Fibroblast of the aortic adventitia (primary cell): ENCODE results near the gene CEP89. TPM values are rescaled to one million over a fixed set of nuclear protein-coding genes. Genes with fewer than 3 reads are reported as not detected.

Experiments used
- DNase-seq: peaks from one replicate; pipeline ENCODE4 v3.0.0-alpha.2; 2010; ENCODE audit warnings: low read depth
- H3K4me3 ChIP-seq: 2 replicates; pipeline ENCODE4 v1.5.1; 2011; ENCODE audit warnings: low read depth, mild to moderate bottlenecking, control low read depth, low read length, moderate library complexity
- total RNA-seq: library from RNA; depleted of rRNA; stranded (reverse); fragments of >200 nt; gene quantifications from 2 replicates; pipeline ENCODE4 v1.2.3, GENCODE V29; 2012; ENCODE audit warnings: low replicate concordance
- TF ChIP-seq, protein P1 (sequence below): IDR thresholded peaks from 2 replicates; pipeline ENCODE4 v1.5.1; 2011; ENCODE audit warnings: mild to moderate bottlenecking, low read length, control low read depth, inconsistent platforms; ENCODE audit not compliant: insufficient read depth

CEP89 gene
- total RNA-seq, 1 donor: 26.3 TPM

DNA sequence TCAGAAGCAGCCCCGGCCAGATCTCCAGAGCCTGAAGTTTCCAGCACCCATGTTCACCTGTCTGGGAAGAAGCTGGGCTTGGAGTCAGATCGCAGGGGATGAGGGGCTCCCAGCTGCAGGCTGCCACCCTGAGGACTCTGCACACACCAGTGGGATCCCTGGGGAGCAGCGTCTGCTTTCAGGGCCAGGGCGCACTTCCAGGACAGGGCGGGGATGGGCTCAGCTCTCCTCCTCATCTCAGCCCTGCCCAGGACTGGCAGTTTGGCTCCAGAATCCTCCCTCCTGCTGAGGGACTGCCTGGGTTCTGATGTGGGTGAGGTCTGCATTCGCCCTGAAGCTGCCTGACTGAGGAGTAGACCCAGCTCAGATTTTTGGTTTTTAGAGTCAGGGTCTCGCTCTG is 105.7 kb downstream of the CEP89 start:
- H3K4me3 ChIP-seq: no peak overlapping the region
- TF ChIP-seq, protein P1, sequence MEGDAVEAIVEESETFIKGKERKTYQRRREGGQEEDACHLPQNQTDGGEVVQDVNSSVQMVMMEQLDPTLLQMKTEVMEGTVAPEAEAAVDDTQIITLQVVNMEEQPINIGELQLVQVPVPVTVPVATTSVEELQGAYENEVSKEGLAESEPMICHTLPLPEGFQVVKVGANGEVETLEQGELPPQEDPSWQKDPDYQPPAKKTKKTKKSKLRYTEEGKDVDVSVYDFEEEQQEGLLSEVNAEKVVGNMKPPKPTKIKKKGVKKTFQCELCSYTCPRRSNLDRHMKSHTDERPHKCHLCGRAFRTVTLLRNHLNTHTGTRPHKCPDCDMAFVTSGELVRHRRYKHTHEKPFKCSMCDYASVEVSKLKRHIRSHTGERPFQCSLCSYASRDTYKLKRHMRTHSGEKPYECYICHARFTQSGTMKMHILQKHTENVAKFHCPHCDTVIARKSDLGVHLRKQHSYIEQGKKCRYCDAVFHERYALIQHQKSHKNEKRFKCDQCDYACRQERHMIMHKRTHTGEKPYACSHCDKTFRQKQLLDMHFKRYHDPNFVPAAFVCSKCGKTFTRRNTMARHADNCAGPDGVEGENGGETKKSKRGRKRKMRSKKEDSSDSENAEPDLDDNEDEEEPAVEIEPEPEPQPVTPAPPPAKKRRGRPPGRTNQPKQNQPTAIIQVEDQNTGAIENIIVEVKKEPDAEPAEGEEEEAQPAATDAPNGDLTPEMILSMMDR: no peak
- no peak for DNase-seq

DNA sequence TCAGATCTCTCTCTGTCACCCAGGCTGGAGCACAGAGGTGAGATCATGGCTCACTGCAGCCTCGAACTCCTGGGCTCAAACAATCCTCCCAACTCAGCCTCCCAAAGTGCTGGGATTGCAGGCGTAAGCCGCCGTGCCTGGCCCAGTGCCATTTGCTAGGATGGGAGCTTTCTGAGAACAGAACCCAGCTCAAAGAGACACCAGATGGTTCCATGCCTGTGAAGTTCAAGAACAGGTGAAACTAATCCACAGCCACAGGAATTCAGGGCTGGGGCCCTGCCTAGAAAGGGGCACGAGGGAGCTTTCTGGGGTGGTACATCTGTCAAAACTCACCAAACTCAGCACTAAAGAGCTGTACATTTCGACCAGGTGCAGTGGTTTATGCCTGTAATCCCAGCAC is 106.4 kb downstream of the CEP89 start:
- TF ChIP-seq, protein P1: no peak
- H3K4me3 ChIP-seq: no peak overlapping the region
- DNase-seq: no peak

DNA sequence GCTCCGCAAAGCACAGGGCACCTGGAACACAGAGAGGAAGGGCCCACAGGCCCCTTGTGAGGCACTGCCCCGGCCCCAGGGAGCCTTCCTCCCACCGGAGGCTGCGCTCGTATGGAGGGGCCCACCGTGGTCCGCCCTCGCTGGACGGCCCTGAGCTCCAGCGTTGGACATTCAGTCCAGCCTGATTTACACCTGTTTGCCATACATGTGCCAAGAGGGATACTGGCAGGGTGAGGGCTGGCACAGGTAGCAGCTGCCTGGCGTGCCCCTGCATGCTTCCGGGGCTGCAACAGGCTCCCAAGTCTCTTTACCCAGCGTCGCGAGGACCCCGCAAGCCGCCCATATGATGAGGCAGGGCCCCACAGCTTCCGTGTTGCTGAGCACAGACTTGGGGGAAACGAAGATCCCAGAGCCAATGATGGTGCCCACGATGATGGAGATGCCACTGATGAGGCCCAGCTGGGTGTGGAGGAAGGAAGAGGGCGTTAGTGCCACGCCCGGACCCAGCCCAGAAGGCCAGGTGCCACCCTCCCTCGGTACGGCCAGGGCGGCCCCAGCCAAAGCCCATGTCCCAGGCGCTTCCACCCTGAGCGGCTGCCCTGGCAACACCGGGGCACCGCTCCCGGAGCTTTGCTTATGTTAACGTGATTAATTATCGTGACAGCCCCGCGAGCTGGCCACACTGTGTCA is 107.3 kb downstream of the CEP89 start:
- H3K4me3 ChIP-seq: no peak overlapping the region
- TF ChIP-seq, protein P1: no peak
- no peak for DNase-seq

DNA sequence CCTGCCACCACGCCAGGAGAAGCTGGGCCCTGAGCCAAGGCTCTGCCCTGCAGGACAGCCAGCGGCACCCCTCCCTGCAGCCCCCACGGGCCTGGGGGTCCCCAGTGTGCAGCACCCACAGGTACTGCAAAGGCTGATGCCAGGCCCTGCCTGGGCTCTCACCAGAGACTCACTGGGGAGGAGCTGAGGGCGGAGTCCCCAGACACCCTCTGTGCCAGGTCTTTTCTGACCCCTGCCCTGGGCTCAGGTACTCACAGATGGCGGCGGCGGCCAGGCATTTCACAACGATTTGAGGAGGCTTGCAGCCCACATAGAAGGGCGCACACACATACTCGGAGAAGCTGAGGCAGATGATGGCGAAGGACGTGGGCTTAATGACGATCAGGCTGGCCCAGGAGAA is 107.9 kb downstream of the CEP89 start:
- no peak for DNase-seq

DNA sequence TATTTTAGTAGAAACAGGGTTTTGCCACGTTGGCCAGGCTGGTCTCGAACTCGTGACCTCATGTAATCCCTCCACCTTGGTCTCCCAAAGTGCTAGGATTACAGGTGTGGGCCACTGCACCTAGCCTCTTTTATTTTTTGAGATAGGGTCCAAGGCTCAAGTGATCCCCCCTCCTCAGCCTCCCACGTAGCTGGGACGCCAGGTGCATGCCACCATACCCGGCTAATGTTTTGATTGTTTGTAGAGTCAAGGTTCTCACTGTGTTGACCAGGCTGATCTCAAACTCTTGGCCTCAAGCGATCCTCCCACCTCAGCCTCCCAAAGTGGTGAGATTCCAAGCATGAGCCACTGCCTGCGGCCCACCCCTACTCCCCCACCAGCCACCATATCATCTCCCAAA is 108.5 kb downstream of the CEP89 start:
- TF ChIP-seq, protein P1: no peak
- DNase-seq: no peak
- H3K4me3 ChIP-seq: no peak overlapping the region

More for the DNA sequence above, 107.9 kb downstream of the CEP89 start:
- TF ChIP-seq, protein P1: no peak
- no peak overlapping the region for H3K4me3 ChIP-seq

DNA sequence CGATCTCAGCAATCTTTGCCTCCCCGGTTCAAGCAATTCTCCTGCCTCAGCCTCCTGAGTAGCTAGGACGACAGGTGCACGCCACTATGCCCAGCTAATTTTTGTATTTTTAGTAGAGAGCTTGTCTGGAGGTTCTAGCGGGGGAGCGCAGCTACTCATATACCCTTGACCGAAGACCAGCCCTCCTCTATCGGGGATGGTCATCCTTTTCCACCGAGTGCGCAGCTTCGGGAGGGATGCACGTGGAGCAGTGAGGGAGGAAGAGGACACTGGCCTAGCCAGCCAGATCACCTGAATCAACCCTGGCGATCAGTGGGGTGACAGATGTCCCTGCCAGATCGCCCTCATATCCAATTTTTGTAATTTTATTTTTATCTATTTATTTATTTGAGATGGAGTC is 109.0 kb downstream of the CEP89 start:
- H3K4me3 ChIP-seq: no peak overlapping the region
- DNase-seq: no peak
- TF ChIP-seq, protein P1: no peak

DNA sequence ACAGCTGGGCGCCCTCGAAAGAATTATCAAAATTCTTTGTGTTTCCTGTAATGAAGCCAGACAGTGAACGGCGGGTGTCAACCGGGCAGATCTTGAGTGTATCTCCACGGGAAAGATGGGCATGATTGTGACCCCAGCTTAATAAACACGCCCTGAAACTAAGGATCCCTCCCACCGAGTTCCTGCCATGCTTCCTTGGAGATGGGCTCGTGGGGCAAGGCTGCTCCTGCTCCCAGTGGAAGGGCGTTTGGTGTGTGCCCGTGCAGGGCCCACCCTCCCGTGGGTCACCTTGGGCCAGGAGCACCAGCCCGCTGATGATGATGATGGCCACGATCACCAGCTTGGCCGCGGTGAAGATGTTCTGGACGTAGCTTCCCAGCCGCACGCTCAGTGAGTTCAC is 109.6 kb downstream of the CEP89 start:
- DNase-seq: no peak
- TF ChIP-seq, protein P1: no peak
- no peak overlapping the region for H3K4me3 ChIP-seq
